Measurements from ENCODE around the gene GALNT1. TPM values are rescaled to one million over a fixed set of nuclear protein-coding genes. Genes with fewer than 3 reads are reported as not detected.
"Not testable (repeated sequence)": the region's sequence is repeated elsewhere in the genome, so short reads cannot be mapped to it uniquely, and the experiment has no call there.

The GALNT1 gene
- total and polyA plus RNA-seq, 7 experiments from 2014 or later: 20.9 to 42.0 (median 29.3) TPM

- H3K27ac Mint-ChIP-seq: no peak overlapping the region
- CTCF ChIA-PET: interaction anchor here (0.8 kb wide), 1 partner anchor 535 kb away, joined by 3 read pairs; no protein-coding TSS in a partner anchor
- Histone ChIP-seq H3K27ac (ENCODE audit: low read depth, low read length) (no peak overlapping the region), H3K4me1 (ENCODE audit: control insufficient read depth in 2 of 2, insufficient read depth in 2 of 2, low read length in 2 of 2) (no peaks in the 10 kb centered on the region), H3K36me3 (ENCODE audit: control insufficient read depth in 2 of 3, insufficient read depth in 3 of 3, low read length in 3 of 3) (no peaks in the 10 kb centered on the region), H3K9me3 (ENCODE audit: control insufficient read depth in 2 of 3, low read length in 3 of 3) (no peaks in the 10 kb centered on the region), H3K4me3 (ENCODE audit: low read length) (no peak overlapping the region), H3K27me3 (ENCODE audit: control insufficient read depth in 2 of 2, insufficient read depth in 2 of 2, low read length in 2 of 2) (no peaks in the 10 kb centered on the region)
- ATAC-seq: no peak
- no peaks in the 10 kb centered on the region for H3K4me1 Mint-ChIP-seq
- H3K36me3 Mint-ChIP-seq: no peaks in the 10 kb centered on the region
- peaks cover 0 to 11% (median 4%) of the 10 kb centered on the region in 5 donors for H3K27me3 Mint-ChIP-seq
- H3K4me3 Mint-ChIP-seq: no peak overlapping the region
- H3K9me3 Mint-ChIP-seq: no peaks in the 10 kb centered on the region
- POLR2A ChIA-PET: no interaction called here
- intact Hi-C loops (cut with micrococcal nuclease): no loop called here
- no peak for DNase-seq
These were observed 28.2 kb upstream of the GALNT1 start for GRCh38 chr18:35553300-35553699.

- not testable (repeated sequence) for H3K4me1 ChIP-seq (ENCODE audit: control insufficient read depth in 2 of 2, insufficient read depth in 2 of 2, low read length in 2 of 2)
These were observed 26.0 kb upstream of the GALNT1 start for GRCh38 chr18:35555538-35555937.

GRCh38 chr18:35559867-35560266 lies 21.7 kb upstream of the GALNT1 start:
- intact Hi-C loops (cut with micrococcal nuclease): no loop called here
- Mint-ChIP-seq H3K27ac (no peak overlapping the region), H3K36me3 (no peaks in the 10 kb centered on the region), H3K9me3 (no peaks in the 10 kb centered on the region), H3K4me3 (no peak overlapping the region), H3K27me3 (peaks cover 0 to 15% (median 0%) of the 10 kb centered on the region in 5 donors), H3K4me1 (no peaks in the 10 kb centered on the region)
- DNase-seq (no peak), ATAC-seq (no peak)
- POLR2A ChIA-PET: no interaction called here
- no peaks in the 10 kb centered on the region for H3K9me3 ChIP-seq (ENCODE audit: control insufficient read depth in 2 of 3, low read length in 3 of 3)
- no peaks in the 10 kb centered on the region for H3K27me3 ChIP-seq (ENCODE audit: control insufficient read depth in 2 of 2, insufficient read depth in 2 of 2, low read length in 2 of 2)
- no peaks in the 10 kb centered on the region for H3K4me1 ChIP-seq (ENCODE audit: control insufficient read depth in 2 of 2, insufficient read depth in 2 of 2, low read length in 2 of 2)
- CTCF ChIA-PET: no interaction called here
- no peak overlapping the region for H3K4me3 ChIP-seq (ENCODE audit: low read length)
- H3K36me3 ChIP-seq (ENCODE audit: control insufficient read depth in 2 of 3, insufficient read depth in 3 of 3, low read length in 3 of 3): no peaks in the 10 kb centered on the region
- no peak overlapping the region for H3K27ac ChIP-seq (ENCODE audit: low read depth, low read length)

More at GRCh38 chr18:35555538-35555937, 26.0 kb upstream of the GALNT1 start:
- DNase-seq; H3K9me3 ChIP-seq (ENCODE audit: control insufficient read depth in 2 of 3, low read length in 3 of 3); H3K4me3 ChIP-seq (ENCODE audit: low read length); H3K27ac Mint-ChIP-seq; H3K27me3 ChIP-seq (ENCODE audit: control insufficient read depth in 2 of 2, insufficient read depth in 2 of 2, low read length in 2 of 2); H3K36me3 Mint-ChIP-seq; CTCF ChIA-PET; H3K27ac ChIP-seq (ENCODE audit: low read depth, low read length); H3K4me1 Mint-ChIP-seq; H3K4me3 Mint-ChIP-seq; H3K9me3 Mint-ChIP-seq; ATAC-seq; POLR2A ChIA-PET; intact Hi-C loops (cut with micrococcal nuclease); H3K36me3 ChIP-seq (ENCODE audit: control insufficient read depth in 2 of 3, insufficient read depth in 3 of 3, low read length in 3 of 3): not testable (repeated sequence)
- H3K27me3 Mint-ChIP-seq: peaks cover 0 to 15% (median 4%) of the 10 kb centered on the region in 5 donors

GRCh38 chr18:35564795-35565453 lies 16.6 kb upstream of the GALNT1 start:
- no peaks in the 10 kb centered on the region for H3K4me1 ChIP-seq (ENCODE audit: control insufficient read depth in 2 of 2, insufficient read depth in 2 of 2, low read length in 2 of 2)
- intact Hi-C loops (cut with micrococcal nuclease): no loop called here
- no peak for DNase-seq
- Mint-ChIP-seq H3K36me3 (no peaks in the 10 kb centered on the region), H3K4me3 (no peak overlapping the region), H3K9me3 (no peaks in the 10 kb centered on the region), H3K4me1 (no peaks in the 10 kb centered on the region), H3K27ac (no peak overlapping the region), H3K27me3 (peaks cover 0 to 4% (median 0%) of the 10 kb centered on the region in 5 donors)
- H3K9me3 ChIP-seq (ENCODE audit: control insufficient read depth in 2 of 3, low read length in 3 of 3): no peaks in the 10 kb centered on the region
- ChIA-PET POLR2A (no interaction called here), CTCF (interaction anchor here (0.6 kb wide), 1 partner anchor 343 kb away, joined by 5 read pairs; no protein-coding TSS in a partner anchor)
- no peaks in the 10 kb centered on the region for H3K27me3 ChIP-seq (ENCODE audit: control insufficient read depth in 2 of 2, insufficient read depth in 2 of 2, low read length in 2 of 2)
- ATAC-seq: no peak
- H3K27ac ChIP-seq (ENCODE audit: low read depth, low read length): no peak overlapping the region
- no peak overlapping the region for H3K4me3 ChIP-seq (ENCODE audit: low read length)
- no peaks in the 10 kb centered on the region for H3K36me3 ChIP-seq (ENCODE audit: control insufficient read depth in 2 of 3, insufficient read depth in 3 of 3, low read length in 3 of 3)

GRCh38 chr18:35566019-35566418 lies 15.5 kb upstream of the GALNT1 start:
- Histone ChIP-seq H3K4me3 (ENCODE audit: low read length) (no peak overlapping the region), H3K27ac (ENCODE audit: low read depth, low read length) (no peak overlapping the region), H3K4me1 (ENCODE audit: control insufficient read depth in 2 of 2, insufficient read depth in 2 of 2, low read length in 2 of 2) (no peaks in the 10 kb centered on the region), H3K9me3 (ENCODE audit: control insufficient read depth in 2 of 3, low read length in 3 of 3) (no peaks in the 10 kb centered on the region), H3K27me3 (ENCODE audit: control insufficient read depth in 2 of 2, insufficient read depth in 2 of 2, low read length in 2 of 2) (no peaks in the 10 kb centered on the region), H3K36me3 (ENCODE audit: control insufficient read depth in 2 of 3, insufficient read depth in 3 of 3, low read length in 3 of 3) (no peaks in the 10 kb centered on the region)
- ChIA-PET POLR2A (no interaction called here), CTCF (no interaction called here)
- H3K9me3 Mint-ChIP-seq: no peaks in the 10 kb centered on the region
- no peak for ATAC-seq
- no peak overlapping the region for H3K27ac Mint-ChIP-seq
- no peak overlapping the region for H3K4me3 Mint-ChIP-seq
- peaks cover 0 to 4% (median 0%) of the 10 kb centered on the region in 5 donors for H3K27me3 Mint-ChIP-seq
- intact Hi-C loops (cut with micrococcal nuclease): no loop called here
- no peak for DNase-seq
- no peaks in the 10 kb centered on the region for H3K4me1 Mint-ChIP-seq
- H3K36me3 Mint-ChIP-seq: no peaks in the 10 kb centered on the region

- ATAC-seq (no peak), DNase-seq (no peak)
- no peaks in the 10 kb centered on the region for H3K4me1 ChIP-seq (ENCODE audit: control insufficient read depth in 2 of 2, insufficient read depth in 2 of 2, low read length in 2 of 2)
- H3K27me3 Mint-ChIP-seq: peaks cover 0 to 4% (median 0%) of the 10 kb centered on the region in 5 donors
- H3K4me3 ChIP-seq (ENCODE audit: low read length): no peak overlapping the region
- no peaks in the 10 kb centered on the region for H3K36me3 ChIP-seq (ENCODE audit: control insufficient read depth in 2 of 3, insufficient read depth in 3 of 3, low read length in 3 of 3)
- CTCF ChIA-PET: interaction anchor here (0.5 kb wide), 1 partner anchor 12 kb away, joined by 4 read pairs; no protein-coding TSS in a partner anchor
- intact Hi-C loops (cut with micrococcal nuclease): no loop called here
- H3K9me3 ChIP-seq (ENCODE audit: control insufficient read depth in 2 of 3, low read length in 3 of 3): no peaks in the 10 kb centered on the region
- POLR2A ChIA-PET: interaction anchor here (0.8 kb wide), 1 partner anchor 9 kb away, joined by 3 read pairs; no protein-coding TSS in a partner anchor
- H3K27ac Mint-ChIP-seq: no peak overlapping the region
- no peaks in the 10 kb centered on the region for H3K27me3 ChIP-seq (ENCODE audit: control insufficient read depth in 2 of 2, insufficient read depth in 2 of 2, low read length in 2 of 2)
- H3K9me3 Mint-ChIP-seq: peaks cover 0 to 2% (median 0%) of the 10 kb centered on the region in 11 donors
- no peaks in the 10 kb centered on the region for H3K36me3 Mint-ChIP-seq
- no peak overlapping the region for H3K27ac ChIP-seq (ENCODE audit: low read depth, low read length)
- no peak overlapping the region for H3K4me3 Mint-ChIP-seq
- H3K4me1 Mint-ChIP-seq: peaks cover 8 to 19% (median 10%) of the 10 kb centered on the region in 7 donors
These were observed 11.4 kb upstream of the GALNT1 start for GRCh38 chr18:35570182-35570581.

GRCh38 chr18:35571138-35571537 lies 10.4 kb upstream of the GALNT1 start:
- peaks cover 0 to 4% (median 2%) of the 10 kb centered on the region in 5 donors for H3K27me3 Mint-ChIP-seq
- peaks cover 0 to 5% (median 0%) of the 10 kb centered on the region in 5 donors for H3K36me3 Mint-ChIP-seq
- ATAC-seq (no peak), DNase-seq (no peak)
- Histone ChIP-seq H3K36me3 (ENCODE audit: control insufficient read depth in 2 of 3, insufficient read depth in 3 of 3, low read length in 3 of 3) (no peaks in the 10 kb centered on the region), H3K9me3 (ENCODE audit: control insufficient read depth in 2 of 3, low read length in 3 of 3) (no peaks in the 10 kb centered on the region), H3K27me3 (ENCODE audit: control insufficient read depth in 2 of 2, insufficient read depth in 2 of 2, low read length in 2 of 2) (no peaks in the 10 kb centered on the region), H3K27ac (ENCODE audit: low read depth, low read length) (no peak overlapping the region), H3K4me1 (ENCODE audit: control insufficient read depth in 2 of 2, insufficient read depth in 2 of 2, low read length in 2 of 2) (no peaks in the 10 kb centered on the region), H3K4me3 (ENCODE audit: low read length) (no peak overlapping the region)
- H3K4me3 Mint-ChIP-seq: no peak overlapping the region
- H3K27ac Mint-ChIP-seq: no peak overlapping the region
- ChIA-PET CTCF (no interaction called here), POLR2A (interaction anchor here (2.0 kb wide), 1 partner anchor 11 kb away, joined by 4 read pairs; no protein-coding TSS in a partner anchor)
- peaks cover 0 to 3% (median 0%) of the 10 kb centered on the region in 11 donors for H3K9me3 Mint-ChIP-seq
- intact Hi-C loops (cut with micrococcal nuclease): no loop called here
- peaks cover 8 to 19% (median 10%) of the 10 kb centered on the region in 7 donors for H3K4me1 Mint-ChIP-seq

All from naive thymus-derived CD4-positive, alpha-beta T cell (primary cell).